ENCODE measurements around the gene TRMT2A. TPM values are rescaled to one million over a fixed set of nuclear protein-coding genes. Genes with fewer than 3 reads are reported as not detected.

Gene TRMT2A
- total RNA-seq, 1 donor from 2014 or later: 45.8 TPM

DNA sequence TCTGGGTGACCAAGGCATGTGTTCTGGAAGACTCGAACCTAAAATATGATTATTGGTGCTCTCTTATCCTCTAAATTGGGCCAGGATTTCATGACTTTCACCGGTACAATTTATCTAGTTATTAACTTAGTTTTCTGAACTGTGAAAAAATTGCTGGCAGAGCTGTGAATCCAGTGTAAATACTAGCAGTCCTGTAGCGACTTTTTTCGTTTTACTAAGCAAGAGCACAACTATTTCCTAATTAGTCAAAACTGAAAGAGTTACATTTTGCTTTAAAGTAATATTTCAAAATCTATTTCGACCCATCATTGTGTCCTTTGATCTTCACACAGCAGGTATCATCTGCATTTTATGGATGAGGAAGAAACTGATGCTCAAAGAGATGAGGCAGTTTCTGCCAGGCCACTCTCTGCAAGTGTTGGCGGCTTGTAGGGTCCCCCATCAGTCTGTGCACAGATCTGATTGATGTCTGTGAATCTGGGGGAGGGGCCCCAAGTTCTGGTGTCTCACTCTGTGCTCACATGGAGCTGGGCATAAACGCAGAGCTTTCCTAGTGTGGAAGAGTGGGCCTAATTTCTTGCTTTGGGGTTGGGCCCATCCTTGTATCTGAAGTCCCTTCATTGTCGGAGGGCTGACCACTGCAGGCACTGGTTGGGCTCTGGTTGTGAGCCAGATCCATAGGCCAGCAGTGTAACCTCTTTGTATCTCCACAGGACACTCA, 1.4 kb upstream of the TRMT2A start:
- peak overlapping the region; percentile 74 for H3K27ac Mint-ChIP-seq (ENCODE audit: unreplicated experiment)
- no peaks in the 10 kb centered on the region for H3K9me3 Mint-ChIP-seq (ENCODE audit: low read depth)
- no peaks in the 10 kb centered on the region for H3K27me3 Mint-ChIP-seq (ENCODE audit: low read depth)
- peaks cover 27% of the 10 kb centered on the region for H3K4me1 Mint-ChIP-seq (ENCODE audit: low read depth)
- peak overlapping the region; percentile 82 for H3K4me3 Mint-ChIP-seq (ENCODE audit: unreplicated experiment)
- DNase-seq (ENCODE audit: low spot score): peak; percentile 34
- TF ChIP-seq, protein P1, sequence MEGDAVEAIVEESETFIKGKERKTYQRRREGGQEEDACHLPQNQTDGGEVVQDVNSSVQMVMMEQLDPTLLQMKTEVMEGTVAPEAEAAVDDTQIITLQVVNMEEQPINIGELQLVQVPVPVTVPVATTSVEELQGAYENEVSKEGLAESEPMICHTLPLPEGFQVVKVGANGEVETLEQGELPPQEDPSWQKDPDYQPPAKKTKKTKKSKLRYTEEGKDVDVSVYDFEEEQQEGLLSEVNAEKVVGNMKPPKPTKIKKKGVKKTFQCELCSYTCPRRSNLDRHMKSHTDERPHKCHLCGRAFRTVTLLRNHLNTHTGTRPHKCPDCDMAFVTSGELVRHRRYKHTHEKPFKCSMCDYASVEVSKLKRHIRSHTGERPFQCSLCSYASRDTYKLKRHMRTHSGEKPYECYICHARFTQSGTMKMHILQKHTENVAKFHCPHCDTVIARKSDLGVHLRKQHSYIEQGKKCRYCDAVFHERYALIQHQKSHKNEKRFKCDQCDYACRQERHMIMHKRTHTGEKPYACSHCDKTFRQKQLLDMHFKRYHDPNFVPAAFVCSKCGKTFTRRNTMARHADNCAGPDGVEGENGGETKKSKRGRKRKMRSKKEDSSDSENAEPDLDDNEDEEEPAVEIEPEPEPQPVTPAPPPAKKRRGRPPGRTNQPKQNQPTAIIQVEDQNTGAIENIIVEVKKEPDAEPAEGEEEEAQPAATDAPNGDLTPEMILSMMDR (IDR thresholded peaks at IDR 0.05): no peak
- peaks cover 19% of the 10 kb centered on the region for H3K36me3 Mint-ChIP-seq (ENCODE audit: low read depth)

DNA sequence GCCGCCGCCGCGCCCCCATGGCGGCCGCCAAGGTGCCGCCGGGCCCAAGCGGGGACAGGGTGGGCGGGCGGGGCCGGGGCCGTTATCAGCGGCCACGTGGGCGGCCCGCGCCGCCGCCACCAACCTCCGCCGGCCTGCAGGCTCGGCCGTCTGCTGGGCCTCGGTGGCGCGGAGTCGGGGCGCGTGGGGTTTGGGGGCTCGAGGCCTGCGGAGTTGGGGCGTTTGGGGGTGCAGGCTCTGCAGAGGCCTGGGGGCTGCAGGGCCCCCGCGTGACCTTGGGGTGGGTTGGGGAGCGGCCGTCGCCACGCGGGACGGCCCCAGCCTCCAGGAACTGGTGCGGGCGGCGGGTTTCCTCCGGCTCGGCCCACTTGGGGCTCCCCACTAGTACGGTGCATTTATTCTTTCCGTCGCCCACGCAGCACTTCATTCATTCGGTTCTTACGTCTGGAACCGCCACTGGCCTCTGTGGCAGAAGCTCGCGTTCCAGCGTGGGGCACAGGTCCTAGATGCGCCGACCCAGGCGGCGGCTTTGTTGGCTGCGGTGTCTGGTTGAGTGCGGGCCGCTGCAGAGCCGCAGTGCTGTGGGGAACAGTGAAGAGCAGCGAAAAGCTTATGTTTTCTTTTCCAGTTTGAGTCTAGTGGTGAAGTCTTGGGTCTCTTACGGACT, 740 bp upstream of the TRMT2A start:
- Mint-ChIP-seq H3K4me3 (ENCODE audit: unreplicated experiment) (peak overlapping the region; percentile 82), H3K4me1 (ENCODE audit: low read depth) (peaks cover 27% of the 10 kb centered on the region), H3K36me3 (ENCODE audit: low read depth) (peaks cover 19% of the 10 kb centered on the region), H3K27me3 (ENCODE audit: low read depth) (no peaks in the 10 kb centered on the region), H3K9me3 (ENCODE audit: low read depth) (no peaks in the 10 kb centered on the region), H3K27ac (ENCODE audit: unreplicated experiment) (peak overlapping the region; percentile 74)
- peak; percentile 82 for DNase-seq (ENCODE audit: low spot score)
- TF ChIP-seq, protein P1 (IDR thresholded peaks at IDR 0.05): no peak

DNA sequence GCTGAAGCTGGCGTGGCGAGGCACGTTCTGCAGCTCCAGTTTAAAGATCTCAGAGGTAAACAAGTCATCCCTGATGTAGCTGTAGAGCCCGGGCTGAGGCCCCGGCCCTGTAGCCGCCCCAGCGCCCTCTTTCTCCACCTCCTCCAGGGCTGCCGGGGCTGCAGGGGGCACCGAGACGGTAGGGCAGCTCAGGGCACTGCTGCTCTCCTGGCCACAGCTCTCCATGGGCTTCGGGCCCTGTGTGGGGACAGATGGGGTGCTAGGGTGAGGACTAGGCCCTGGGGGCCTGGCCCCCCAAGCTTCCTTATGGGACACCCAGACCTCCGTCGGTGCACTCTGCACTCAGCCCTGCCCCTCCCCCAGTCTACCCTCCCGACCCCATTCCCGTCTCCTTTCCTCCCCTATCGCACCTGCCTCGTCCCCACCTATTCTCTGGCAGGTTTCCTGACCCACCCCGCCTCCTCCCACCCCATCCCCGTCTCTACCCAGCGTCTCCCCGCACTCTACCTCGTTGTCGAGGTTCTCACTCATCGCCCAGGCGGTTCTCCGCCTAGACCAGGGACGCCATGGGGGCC, 563 bp downstream of the TRMT2A start:
- peaks cover 30% of the 10 kb centered on the region for H3K4me1 Mint-ChIP-seq (ENCODE audit: low read depth)
- TF ChIP-seq, protein P1 (IDR thresholded peaks at IDR 0.05): no peak
- peak overlapping the region; percentile 96 for H3K27ac Mint-ChIP-seq (ENCODE audit: unreplicated experiment)
- peak; percentile 88 for DNase-seq (ENCODE audit: low spot score)
- H3K4me3 Mint-ChIP-seq (ENCODE audit: unreplicated experiment): peak overlapping the region; percentile 86
- no peaks in the 10 kb centered on the region for H3K9me3 Mint-ChIP-seq (ENCODE audit: low read depth)
- no peaks in the 10 kb centered on the region for H3K27me3 Mint-ChIP-seq (ENCODE audit: low read depth)
- peaks cover 16% of the 10 kb centered on the region for H3K36me3 Mint-ChIP-seq (ENCODE audit: low read depth)

DNA sequence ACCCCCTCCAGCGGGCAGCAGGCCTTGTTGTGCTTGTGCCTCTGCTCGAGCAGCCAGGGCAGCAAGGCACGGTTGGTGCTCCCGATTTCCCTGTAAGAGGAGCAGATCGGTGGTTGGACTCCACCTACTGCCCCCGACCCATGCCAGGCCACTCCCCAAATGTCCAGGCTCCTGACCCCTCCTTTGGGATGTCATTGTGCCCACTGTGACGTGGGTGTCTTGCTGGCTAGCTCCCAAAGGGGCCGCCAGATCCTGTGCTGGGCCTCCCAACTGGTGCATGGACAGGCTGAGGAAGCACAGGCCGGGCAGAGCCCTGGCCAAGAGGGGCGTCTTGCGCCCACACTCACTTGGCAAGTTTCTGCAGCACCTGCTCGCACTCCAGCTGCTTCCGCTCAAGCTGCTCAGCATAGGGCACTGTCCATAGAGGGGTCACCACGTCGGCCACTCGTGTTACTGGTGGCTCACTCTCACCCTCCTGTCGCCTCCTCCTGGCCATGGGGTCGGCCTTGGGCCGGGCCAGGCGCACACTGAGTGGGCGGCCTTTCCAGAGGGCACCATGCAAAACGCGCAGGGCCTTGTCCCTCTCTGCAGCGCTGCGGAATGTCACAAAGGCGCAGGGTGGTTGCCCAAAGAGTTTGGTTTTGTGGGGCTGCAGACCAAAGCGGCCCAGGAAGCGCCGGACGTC, 1.2 kb downstream of the TRMT2A start, which contains the start of gene RANBP1:
Gene RANBP1, plus strand, starts transcription at position 414 of the 685 bp plus-strand sequence. Its CDS starts 81 bp downstream, at position 495.
- TF ChIP-seq, protein P1 (IDR thresholded peaks at IDR 0.05): no peak
- peak within 1 kb of the TSS; percentile 86 for H3K4me3 Mint-ChIP-seq (ENCODE audit: unreplicated experiment)
- H3K9me3 Mint-ChIP-seq (ENCODE audit: low read depth): no peaks in the 10 kb centered on the region
- H3K27me3 Mint-ChIP-seq (ENCODE audit: low read depth): no peaks in the 10 kb centered on the region
- H3K4me1 Mint-ChIP-seq (ENCODE audit: low read depth): peaks cover 30% of the 10 kb centered on the region
- peaks cover 16% of the 10 kb centered on the region for H3K36me3 Mint-ChIP-seq (ENCODE audit: low read depth)
- H3K27ac Mint-ChIP-seq (ENCODE audit: unreplicated experiment): peak within 1 kb of the TSS; percentile 96
- DNase-seq (ENCODE audit: low spot score): peak; percentile 82

Measured in chondrocyte (in vitro differentiated cells).